Prostate gland (tissue), 2 donors: ENCODE data around the gene MDH2.

Experiments
- POLR2A ChIP-seq: fragments of 450-650 bp; IDR thresholded peaks from one replicate; pipeline ENCODE4 v1.6.1; 2016; ENCODE audit warnings: antibody characterized with exemption, mild to moderate bottlenecking
- POLR2AphosphoS5 ChIP-seq: sonication (generic); formaldehyde crosslinking; IDR thresholded peaks from one replicate; pipeline ENCODE4 v1.6.1; 2017; ENCODE audit warnings: antibody characterized with exemption
- TF ChIP-seq, protein P1 (sequence below), 4 experiments: fragments of 200-600 bp in 2 of 4; fragments of 450-650 bp in 2 of 4; sonication (generic) in 2 of 4; IDR thresholded peaks; 1 replicate in 3 of 4; 2 replicates in 1 of 4; pipeline ENCODE4 v1.5.1; 2016 to 2019; ENCODE audit warnings: antibody characterized with exemption in 4 of 4, mild to moderate bottlenecking in 2 of 4, moderate library complexity in 2 of 4

GRCh38 chr7:76057813-76058145 is 9.9 kb downstream of the MDH2 start:
- TF ChIP-seq, protein P1, sequence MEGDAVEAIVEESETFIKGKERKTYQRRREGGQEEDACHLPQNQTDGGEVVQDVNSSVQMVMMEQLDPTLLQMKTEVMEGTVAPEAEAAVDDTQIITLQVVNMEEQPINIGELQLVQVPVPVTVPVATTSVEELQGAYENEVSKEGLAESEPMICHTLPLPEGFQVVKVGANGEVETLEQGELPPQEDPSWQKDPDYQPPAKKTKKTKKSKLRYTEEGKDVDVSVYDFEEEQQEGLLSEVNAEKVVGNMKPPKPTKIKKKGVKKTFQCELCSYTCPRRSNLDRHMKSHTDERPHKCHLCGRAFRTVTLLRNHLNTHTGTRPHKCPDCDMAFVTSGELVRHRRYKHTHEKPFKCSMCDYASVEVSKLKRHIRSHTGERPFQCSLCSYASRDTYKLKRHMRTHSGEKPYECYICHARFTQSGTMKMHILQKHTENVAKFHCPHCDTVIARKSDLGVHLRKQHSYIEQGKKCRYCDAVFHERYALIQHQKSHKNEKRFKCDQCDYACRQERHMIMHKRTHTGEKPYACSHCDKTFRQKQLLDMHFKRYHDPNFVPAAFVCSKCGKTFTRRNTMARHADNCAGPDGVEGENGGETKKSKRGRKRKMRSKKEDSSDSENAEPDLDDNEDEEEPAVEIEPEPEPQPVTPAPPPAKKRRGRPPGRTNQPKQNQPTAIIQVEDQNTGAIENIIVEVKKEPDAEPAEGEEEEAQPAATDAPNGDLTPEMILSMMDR (IDR thresholded peaks at IDR 0.05), result no peak
- no peak for TF ChIP-seq POLR2A
- no peak for TF ChIP-seq POLR2AphosphoS5
